Measurements from ENCODE around the gene YWHAH.

YWHAH gene

GRCh38 chr22:31922534-31922933 lies 21.8 kb upstream of the YWHAH start:
- no peak overlapping the region for H3K9ac ChIP-seq (ENCODE audit: low read depth in 1 of 2, low read length in 2 of 2)
- H3K4me3 ChIP-seq (ENCODE audit: low read depth in 1 of 2, low read length in 2 of 2), result no peak overlapping the region
- no peaks in the 10 kb centered on the region for H3K36me3 ChIP-seq (ENCODE audit: control insufficient read depth in 1 of 2, insufficient read depth in 2 of 2, low read length in 2 of 2)
- H3K4me1 ChIP-seq (ENCODE audit: control insufficient read depth in 1 of 2, insufficient read depth in 2 of 2, low read length in 2 of 2), result peaks cover 2 to 4% of the 10 kb centered on the region in 2 donors
- no peaks in the 10 kb centered on the region for H3K9me3 ChIP-seq (ENCODE audit: control insufficient read depth in 1 of 2, low read length in 2 of 2)
- peaks cover 0 to 3% of the 10 kb centered on the region in 2 donors for H3K27me3 ChIP-seq (ENCODE audit: control insufficient read depth in 1 of 2, insufficient read depth in 2 of 2, low read length in 2 of 2)
- no peak overlapping the region for H3K27ac ChIP-seq (ENCODE audit: low read depth, low read length)

- peaks cover 0 to 4% of the 10 kb centered on the region in 2 donors for H3K4me1 ChIP-seq (ENCODE audit: control insufficient read depth in 1 of 2, insufficient read depth in 2 of 2, low read length in 2 of 2)
- no peaks in the 10 kb centered on the region for H3K36me3 ChIP-seq (ENCODE audit: control insufficient read depth in 1 of 2, insufficient read depth in 2 of 2, low read length in 2 of 2)
- H3K27ac ChIP-seq (ENCODE audit: low read depth, low read length), result no peak overlapping the region
- H3K27me3 ChIP-seq (ENCODE audit: control insufficient read depth in 1 of 2, insufficient read depth in 2 of 2, low read length in 2 of 2), result peaks cover 0 to 3% of the 10 kb centered on the region in 2 donors
- H3K9ac ChIP-seq (ENCODE audit: low read depth in 1 of 2, low read length in 2 of 2), result no peak overlapping the region
- H3K4me3 ChIP-seq (ENCODE audit: low read depth in 1 of 2, low read length in 2 of 2), result no peak overlapping the region
- no peaks in the 10 kb centered on the region for H3K9me3 ChIP-seq (ENCODE audit: control insufficient read depth in 1 of 2, low read length in 2 of 2)
These were observed 21.2 kb upstream of the YWHAH start for GRCh38 chr22:31923136-31923535.

GRCh38 chr22:31923747-31924146 lies 20.6 kb upstream of the YWHAH start:
- Histone ChIP-seq H3K27ac (ENCODE audit: low read depth, low read length) (no peak overlapping the region), H3K27me3 (ENCODE audit: control insufficient read depth in 1 of 2, insufficient read depth in 2 of 2, low read length in 2 of 2) (peaks cover 0 to 3% of the 10 kb centered on the region in 2 donors)

GRCh38 chr22:31925056-31925455 lies 19.3 kb upstream of the YWHAH start:
- no peaks in the 10 kb centered on the region for H3K9me3 ChIP-seq (ENCODE audit: control insufficient read depth in 1 of 2, low read length in 2 of 2)
- H3K27me3 ChIP-seq (ENCODE audit: control insufficient read depth in 1 of 2, insufficient read depth in 2 of 2, low read length in 2 of 2), result peaks cover 0 to 3% of the 10 kb centered on the region in 2 donors
- H3K36me3 ChIP-seq (ENCODE audit: control insufficient read depth in 1 of 2, insufficient read depth in 2 of 2, low read length in 2 of 2), result no peaks in the 10 kb centered on the region
- no peak overlapping the region for H3K4me3 ChIP-seq (ENCODE audit: low read depth in 1 of 2, low read length in 2 of 2)
- H3K9ac ChIP-seq (ENCODE audit: low read depth in 1 of 2, low read length in 2 of 2), result no peak overlapping the region
- H3K27ac ChIP-seq (ENCODE audit: low read depth, low read length), result no peak overlapping the region
- peaks cover 0 to 3% of the 10 kb centered on the region in 2 donors for H3K4me1 ChIP-seq (ENCODE audit: control insufficient read depth in 1 of 2, insufficient read depth in 2 of 2, low read length in 2 of 2)

More at GRCh38 chr22:31923747-31924146, 20.6 kb upstream of the YWHAH start:
- no peak overlapping the region for H3K4me3 ChIP-seq (ENCODE audit: low read depth in 1 of 2, low read length in 2 of 2)
- H3K4me1 ChIP-seq (ENCODE audit: control insufficient read depth in 1 of 2, insufficient read depth in 2 of 2, low read length in 2 of 2), result peaks cover 0 to 2% of the 10 kb centered on the region in 2 donors
- no peaks in the 10 kb centered on the region for H3K36me3 ChIP-seq (ENCODE audit: control insufficient read depth in 1 of 2, insufficient read depth in 2 of 2, low read length in 2 of 2)
- no peak overlapping the region for H3K9ac ChIP-seq (ENCODE audit: low read depth in 1 of 2, low read length in 2 of 2)
- H3K9me3 ChIP-seq (ENCODE audit: control insufficient read depth in 1 of 2, low read length in 2 of 2), result no peaks in the 10 kb centered on the region

GRCh38 chr22:31926024-31926423 lies 18.3 kb upstream of the YWHAH start:
- peaks cover 0 to 3% of the 10 kb centered on the region in 2 donors for H3K4me1 ChIP-seq (ENCODE audit: control insufficient read depth in 1 of 2, insufficient read depth in 2 of 2, low read length in 2 of 2)
- H3K9me3 ChIP-seq (ENCODE audit: control insufficient read depth in 1 of 2, low read length in 2 of 2), result no peaks in the 10 kb centered on the region
- H3K27ac ChIP-seq (ENCODE audit: low read depth, low read length), result no peak overlapping the region
- H3K27me3 ChIP-seq (ENCODE audit: control insufficient read depth in 1 of 2, insufficient read depth in 2 of 2, low read length in 2 of 2), result peaks cover 0 to 3% of the 10 kb centered on the region in 2 donors
- H3K9ac ChIP-seq (ENCODE audit: low read depth in 1 of 2, low read length in 2 of 2), result no peak overlapping the region
- H3K36me3 ChIP-seq (ENCODE audit: control insufficient read depth in 1 of 2, insufficient read depth in 2 of 2, low read length in 2 of 2), result no peaks in the 10 kb centered on the region
- no peak overlapping the region for H3K4me3 ChIP-seq (ENCODE audit: low read depth in 1 of 2, low read length in 2 of 2)

GRCh38 chr22:31926969-31927368 lies 17.4 kb upstream of the YWHAH start:
- Histone ChIP-seq H3K9ac (ENCODE audit: low read depth in 1 of 2, low read length in 2 of 2) (no peak overlapping the region), H3K9me3 (ENCODE audit: control insufficient read depth in 1 of 2, low read length in 2 of 2) (no peaks in the 10 kb centered on the region), H3K36me3 (ENCODE audit: control insufficient read depth in 1 of 2, insufficient read depth in 2 of 2, low read length in 2 of 2) (no peaks in the 10 kb centered on the region), H3K27ac (ENCODE audit: low read depth, low read length) (no peak overlapping the region), H3K4me1 (ENCODE audit: control insufficient read depth in 1 of 2, insufficient read depth in 2 of 2, low read length in 2 of 2) (peaks cover 0 to 3% of the 10 kb centered on the region in 2 donors), H3K27me3 (ENCODE audit: control insufficient read depth in 1 of 2, insufficient read depth in 2 of 2, low read length in 2 of 2) (peaks cover 0 to 3% of the 10 kb centered on the region in 2 donors), H3K4me3 (ENCODE audit: low read depth in 1 of 2, low read length in 2 of 2) (no peak overlapping the region)

- Histone ChIP-seq H3K27ac (ENCODE audit: low read depth, low read length) (no peak overlapping the region), H3K4me3 (ENCODE audit: low read depth in 1 of 2, low read length in 2 of 2) (no peak overlapping the region), H3K36me3 (ENCODE audit: control insufficient read depth in 1 of 2, insufficient read depth in 2 of 2, low read length in 2 of 2) (no peaks in the 10 kb centered on the region), H3K4me1 (ENCODE audit: control insufficient read depth in 1 of 2, insufficient read depth in 2 of 2, low read length in 2 of 2) (peaks cover 0 to 3% of the 10 kb centered on the region in 2 donors), H3K9ac (ENCODE audit: low read depth in 1 of 2, low read length in 2 of 2) (no peak overlapping the region), H3K9me3 (ENCODE audit: control insufficient read depth in 1 of 2, low read length in 2 of 2) (no peaks in the 10 kb centered on the region), H3K27me3 (ENCODE audit: control insufficient read depth in 1 of 2, insufficient read depth in 2 of 2, low read length in 2 of 2) (peaks cover 0 to 3% of the 10 kb centered on the region in 2 donors)
These were observed 16.8 kb upstream of the YWHAH start for GRCh38 chr22:31927562-31927961.

- H3K4me3 ChIP-seq (ENCODE audit: low read depth in 1 of 2, low read length in 2 of 2), result no peak overlapping the region
- peaks cover 0 to 3% of the 10 kb centered on the region in 2 donors for H3K4me1 ChIP-seq (ENCODE audit: control insufficient read depth in 1 of 2, insufficient read depth in 2 of 2, low read length in 2 of 2)
- no peaks in the 10 kb centered on the region for H3K9me3 ChIP-seq (ENCODE audit: control insufficient read depth in 1 of 2, low read length in 2 of 2)
- no peak overlapping the region for H3K27ac ChIP-seq (ENCODE audit: low read depth, low read length)
- no peak overlapping the region for H3K9ac ChIP-seq (ENCODE audit: low read depth in 1 of 2, low read length in 2 of 2)
- peaks cover 0 to 3% of the 10 kb centered on the region in 2 donors for H3K27me3 ChIP-seq (ENCODE audit: control insufficient read depth in 1 of 2, insufficient read depth in 2 of 2, low read length in 2 of 2)
- no peaks in the 10 kb centered on the region for H3K36me3 ChIP-seq (ENCODE audit: control insufficient read depth in 1 of 2, insufficient read depth in 2 of 2, low read length in 2 of 2)
These were observed 15.0 kb upstream of the YWHAH start for GRCh38 chr22:31929167-31929930.

GRCh38 chr22:31932863-31933262 lies 11.5 kb upstream of the YWHAH start:
- Histone ChIP-seq H3K9ac (ENCODE audit: low read depth in 1 of 2, low read length in 2 of 2) (no peak overlapping the region), H3K36me3 (ENCODE audit: control insufficient read depth in 1 of 2, insufficient read depth in 2 of 2, low read length in 2 of 2) (no peaks in the 10 kb centered on the region), H3K27me3 (ENCODE audit: control insufficient read depth in 1 of 2, insufficient read depth in 2 of 2, low read length in 2 of 2) (no peaks in the 10 kb centered on the region), H3K4me1 (ENCODE audit: control insufficient read depth in 1 of 2, insufficient read depth in 2 of 2, low read length in 2 of 2) (peaks cover 0 to 3% of the 10 kb centered on the region in 2 donors), H3K4me3 (ENCODE audit: low read depth in 1 of 2, low read length in 2 of 2) (no peak overlapping the region), H3K27ac (ENCODE audit: low read depth, low read length) (no peak overlapping the region), H3K9me3 (ENCODE audit: control insufficient read depth in 1 of 2, low read length in 2 of 2) (no peaks in the 10 kb centered on the region)

- Histone ChIP-seq H3K9ac (ENCODE audit: low read depth in 1 of 2, low read length in 2 of 2) (no peak overlapping the region), H3K36me3 (ENCODE audit: control insufficient read depth in 1 of 2, insufficient read depth in 2 of 2, low read length in 2 of 2) (no peaks in the 10 kb centered on the region), H3K4me1 (ENCODE audit: control insufficient read depth in 1 of 2, insufficient read depth in 2 of 2, low read length in 2 of 2) (peaks cover 0 to 3% of the 10 kb centered on the region in 2 donors), H3K4me3 (ENCODE audit: low read depth in 1 of 2, low read length in 2 of 2) (no peak overlapping the region), H3K27ac (ENCODE audit: low read depth, low read length) (no peak overlapping the region), H3K27me3 (ENCODE audit: control insufficient read depth in 1 of 2, insufficient read depth in 2 of 2, low read length in 2 of 2) (no peaks in the 10 kb centered on the region), H3K9me3 (ENCODE audit: control insufficient read depth in 1 of 2, low read length in 2 of 2) (no peaks in the 10 kb centered on the region)
These were observed 10.9 kb upstream of the YWHAH start for GRCh38 chr22:31933406-31933805.

All from duodenal mucosa (tissue), 2 donors.